H1 (cell line): Measurements from ENCODE around the gene OLFM1.

Experiments used
- EZH2 ChIP-seq: fragments of 200-600 bp; sonication (generic); IDR thresholded peaks from 2 replicates; pipeline ENCODE4 v1.7.1; 2012; ENCODE audit warnings: low read depth, mild to moderate bottlenecking, moderate library complexity, low read length, inconsistent platforms; ENCODE audit not compliant: severe bottlenecking
- GTF2F1 ChIP-seq: IDR thresholded peaks from 2 replicates; pipeline ENCODE4 v1.6.1; 2012; ENCODE audit warnings: low read depth, low read length, improper control_type of control experiment, borderline replicate concordance

DNA sequence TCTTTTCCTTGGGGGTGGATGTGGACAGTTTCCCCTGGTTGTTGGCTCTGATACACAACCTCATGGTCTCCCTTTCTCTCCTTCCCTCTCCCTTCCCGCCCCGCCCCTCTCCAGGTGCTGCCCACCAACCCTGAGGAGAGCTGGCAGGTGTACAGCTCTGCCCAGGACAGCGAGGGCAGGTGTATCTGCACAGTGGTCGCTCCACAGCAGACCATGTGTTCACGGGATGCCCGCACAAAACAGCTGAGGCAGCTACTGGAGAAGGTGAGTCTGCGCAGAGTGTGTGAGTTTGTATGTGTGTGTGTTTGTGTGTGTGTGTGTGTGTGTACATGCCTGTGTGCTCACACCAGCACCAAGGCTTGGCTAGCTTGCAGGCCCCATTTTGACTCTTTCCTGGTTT is 2.6 kb downstream of the OLFM1 start:
- TF ChIP-seq EZH2 = no peak
- no peak for TF ChIP-seq GTF2F1
